Glomerular endothelial cell (primary cell): ENCODE data around the gene PYROXD2. TPM values are rescaled to one million over a fixed set of nuclear protein-coding genes. Genes with fewer than 3 reads are reported as not detected.

Source experiments
- DNase-seq: peaks from one replicate; pipeline ENCODE4 v3.0.0-alpha.2; 2011; ENCODE audit warnings: low read depth, low spot score; ENCODE audit errors: extremely low read depth
- total RNA-seq: library from RNA; depleted of rRNA; stranded (reverse); fragments of >200 nt; gene quantifications from 2 replicates; pipeline ENCODE4 v1.2.3, GENCODE V29; 2015

Gene PYROXD2
- total RNA-seq, 1 donor from 2014 or later: 5.7 TPM

GRCh38 chr10:98340261-98340939 lies 74.6 kb downstream of the PYROXD2 start:
- DNase-seq: no peak

- DNase-seq: no peak
Observed at GRCh38 chr10:98339799-98340198, 75.2 kb downstream of the PYROXD2 start.

- no peak for DNase-seq
Observed at GRCh38 chr10:98338896-98339295, 76.1 kb downstream of the PYROXD2 start.

GRCh38 chr10:98338318-98338717 lies 76.7 kb downstream of the PYROXD2 start:
- DNase-seq: no peak

GRCh38 chr10:98337484-98337883 lies 77.5 kb downstream of the PYROXD2 start:
- no peak for DNase-seq

Other genes starting within 250 kb of the PYROXD2 start
- gene LOXL4, start 147.0 kb downstream of the PYROXD2 start, total RNA-seq: 2.0 and 7.0 TPM in 2 replicates
- gene HPS1, start 31.8 kb upstream of the PYROXD2 start, total RNA-seq: 69.5 and 71.1 TPM in 2 replicates